AG09319 (cell line): ENCODE data around the gene PSMA4.
"Not testable (repeated sequence)": the region's sequence is repeated elsewhere in the genome, so short reads cannot be mapped to it uniquely, and the experiment has no call there.

Experiments
- DNase-seq: peaks from one replicate; pipeline ENCODE4 v3.0.0-alpha.2; 2010; ENCODE audit warnings: low read depth; ENCODE audit errors: extremely low read depth
- CTCF ChIP-seq: IDR thresholded peaks from 2 replicates; pipeline ENCODE4 v1.5.1; 2011; ENCODE audit warnings: low read depth, mild to moderate bottlenecking, inconsistent platforms, low read length, moderate library complexity

PSMA4 gene

GRCh38 chr15:78540871-78541743 is 863 bp downstream of the PSMA4 start:
- no peak for DNase-seq
- no peak for TF ChIP-seq CTCF

- no peak for DNase-seq
- no peak for TF ChIP-seq CTCF
Measured at GRCh38 chr15:78541744-78542034, 1.4 kb downstream of the PSMA4 start.

DNA sequence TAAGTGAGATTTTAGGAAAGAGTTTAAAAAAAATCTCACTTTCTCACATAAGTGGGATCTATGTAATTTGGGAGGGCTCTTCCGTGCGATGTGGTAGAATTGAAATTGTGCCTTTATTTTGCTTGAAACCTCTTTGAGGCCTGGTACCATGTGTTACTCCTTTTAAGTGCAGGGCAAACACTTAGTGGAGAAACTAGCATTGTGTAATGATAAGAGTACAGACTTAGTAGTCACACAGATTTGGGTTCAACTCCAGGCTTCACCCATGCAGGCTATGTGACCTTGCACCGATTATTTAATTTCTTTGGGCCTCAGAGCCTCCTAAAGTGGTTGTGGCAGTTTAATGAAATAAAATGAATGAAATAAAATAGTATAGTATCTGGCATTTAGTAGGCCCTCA is 2.4 kb downstream of the PSMA4 start:
- no peak for TF ChIP-seq CTCF
- DNase-seq: no peak

DNA sequence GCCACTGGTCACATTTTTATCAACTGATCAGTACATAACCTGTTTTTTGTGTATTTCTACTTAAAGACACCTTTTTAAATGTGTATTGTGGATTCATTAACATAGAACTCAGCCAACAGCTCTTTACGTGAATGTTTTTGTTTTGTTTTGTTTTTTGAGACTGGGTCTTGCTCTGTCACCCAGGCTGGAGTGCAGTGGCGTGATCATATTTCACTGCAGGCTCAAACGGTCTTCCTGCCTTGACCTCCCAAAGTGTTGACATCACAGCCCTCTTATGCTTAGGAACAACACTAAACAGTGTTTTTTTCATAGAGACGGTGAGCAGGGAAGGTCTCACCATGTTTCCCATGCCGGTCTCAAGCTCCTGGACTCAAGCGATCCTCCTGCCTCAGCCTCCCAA is 9.9 kb downstream of the PSMA4 start:
- no peak for TF ChIP-seq CTCF
- DNase-seq: no peak

DNA sequence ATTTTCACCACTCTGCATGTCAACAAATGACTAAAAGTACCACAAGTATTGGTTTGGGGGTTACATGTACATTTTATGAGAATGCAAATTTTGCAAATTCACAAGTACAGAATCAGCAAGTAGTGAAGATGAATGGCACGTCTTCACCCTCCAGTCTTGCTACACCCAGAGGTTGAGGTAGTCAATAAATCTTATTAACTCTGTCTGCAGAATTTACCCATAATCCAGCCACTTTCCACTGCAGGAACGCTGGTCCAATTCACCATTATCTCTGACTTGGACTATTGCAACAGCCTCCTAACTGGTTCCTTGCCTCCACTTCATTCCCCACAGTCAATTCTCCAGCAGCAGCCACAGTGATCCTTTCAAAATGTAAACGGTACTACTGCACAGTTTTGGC is 10.6 kb downstream of the PSMA4 start:
- no peak for DNase-seq
- no peak for TF ChIP-seq CTCF

- no peak for DNase-seq
- no peak for TF ChIP-seq CTCF
Measured at GRCh38 chr15:78551902-78552301, 11.7 kb downstream of the PSMA4 start.

DNA sequence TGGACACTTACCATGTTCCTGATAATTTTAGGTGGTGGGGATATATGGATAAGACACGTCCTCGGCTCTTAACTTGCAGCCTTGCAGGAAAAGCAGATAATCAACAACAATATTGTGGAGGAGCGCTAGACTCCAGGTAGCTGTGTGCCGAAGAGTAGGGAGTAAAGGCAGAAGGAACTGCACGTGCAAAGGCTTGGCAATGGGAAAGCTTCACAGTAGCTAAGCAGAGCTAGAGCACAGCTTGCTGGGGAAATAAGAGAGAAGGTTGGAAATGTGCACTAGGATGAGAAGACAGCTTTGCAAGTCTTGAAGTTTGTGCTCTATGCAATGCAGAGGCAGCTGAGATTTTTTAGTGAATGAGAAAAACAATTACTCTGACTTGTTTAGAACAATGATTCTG is 12.4 kb downstream of the PSMA4 start:
- no peak for TF ChIP-seq CTCF
- no peak for DNase-seq

GRCh38 chr15:78560201-78560600 is 20.0 kb downstream of the PSMA4 start:
- not testable (repeated sequence) for DNase-seq
